Kidney (tissue), 14 donors: Measurements from ENCODE around the gene PAXX. TPM values are rescaled to one million over a fixed set of nuclear protein-coding genes. Genes with fewer than 3 reads are reported as not detected.

Experiments
- DNase-seq, 5 donors: peaks; one replicate each; pipeline ENCODE4 v3.0.0-alpha.2; 2013 to 2020
- FAIRE-seq: peaks from 2 replicates; lab custom pipeline; 2012; peaks lifted over from hg19 to GRCh38; lab: Jason Lieb, UNC
- H3K27ac ChIP-seq, 2 donors: one replicate each; pipeline ENCODE4 v1.7.0; 2013; ENCODE audit warnings: low read depth in 2 of 2, low read length in 2 of 2, inconsistent platforms in 1 of 2
- H3K27me3 ChIP-seq: one replicate; pipeline ENCODE4 v1.7.1; 2013; ENCODE audit warnings: low read length, inconsistent platforms; ENCODE audit not compliant: control insufficient read depth, insufficient read depth
- H3K36me3 ChIP-seq, 3 donors: one replicate each; pipeline versions ENCODE4 v1.7.0 to v1.7.1; 2013; ENCODE audit warnings: low read length in 3 of 3, control low read depth in 1 of 3, inconsistent platforms in 1 of 3; ENCODE audit not compliant: insufficient read depth in 3 of 3, control insufficient read depth in 2 of 3
- H3K4me1 ChIP-seq, 3 donors: one replicate each; pipeline versions ENCODE4 v1.7.0 to v1.7.1; 2013; ENCODE audit warnings: low read length in 3 of 3, inconsistent platforms in 1 of 3, low read depth in 1 of 3; ENCODE audit not compliant: control insufficient read depth in 2 of 3, insufficient read depth in 2 of 3
- H3K4me3 ChIP-seq, 3 donors: one replicate each; pipeline versions ENCODE4 v1.7.0 to v1.8.1; 2013; ENCODE audit warnings: low read length in 3 of 3, control low read depth in 1 of 3, inconsistent platforms in 1 of 3
- H3K9ac ChIP-seq, 3 donors: one replicate each; pipeline versions ENCODE4 v1.7.0 to v1.7.1; 2013; ENCODE audit warnings: low read length in 3 of 3, control low read depth in 1 of 3, inconsistent platforms in 1 of 3
- H3K9me3 ChIP-seq, 3 donors: one replicate each; pipeline versions ENCODE4 v1.7.0 to v1.7.1; 2013; ENCODE audit warnings: low read length in 3 of 3, control low read depth in 1 of 3, inconsistent platforms in 1 of 3; ENCODE audit not compliant: control insufficient read depth in 2 of 3, insufficient read depth in 1 of 3
- intact Hi-C: fragments of 100-400 bp; cut with DNase I; formaldehyde crosslinking; loops from one replicate; pipeline ENCODE4 v1.11.1; 2022
- polyA plus RNA-seq: library from polyadenylated mRNA; stranded (reverse); fragments of 350-450 nt; fragmentation: Illumina TruSeq; extraction: RNeasy Lipid Tissue Mini Kit (QIAGEN cat#74804); gene quantifications from one replicate; pipeline ENCODE4 v1.2.3, GENCODE V29; 2014; ENCODE audit warnings: low read depth, low replicate concordance; ENCODE audit not compliant: insufficient read depth
- total RNA-seq: library from RNA; stranded (reverse); fragmentation: NEBNext Ultra II Directional; extraction: Animal tissue kit (Norgen Biotek cat#: 25700); gene quantifications from one replicate; pipeline ENCODE4 v1.2.1, GENCODE V29; 2021
- TF ChIP-seq, protein P1 (sequence below): IDR thresholded peaks from 3 replicates; pipeline ENCODE4 v1.5.1; 2012; ENCODE audit warnings: mild to moderate bottlenecking, moderate library complexity, borderline replicate concordance; ENCODE audit not compliant: insufficient read depth; ENCODE audit errors: extremely low read depth
- donor health status: control.
- donor health status: control.
- donor health status: control.
- donor health status: control.
- donor health status: control.
- donor health status: DM: yes; HTN: yes; CAD: no.
- donor health status: Normal renal cell carcinoma (clear cell type).

The PAXX gene
- total and polyA plus RNA-seq, 2 donors from 2014 or later = 54.2 to 80.9 TPM

- intact Hi-C loops = no loop called here
- Histone ChIP-seq H3K36me3 (peaks cover 0 to 5% (median 0%) of the 10 kb centered on the region in 3 donors), H3K27ac (no peak overlapping the region), H3K27me3 (no peaks in the 10 kb centered on the region), H3K4me1 (peaks cover 0 to 20% (median 10%) of the 10 kb centered on the region in 3 donors), H3K4me3 (no peak overlapping the region), H3K9me3 (no peaks in the 10 kb centered on the region), H3K9ac (no peak overlapping the region)
- TF ChIP-seq, protein P1, sequence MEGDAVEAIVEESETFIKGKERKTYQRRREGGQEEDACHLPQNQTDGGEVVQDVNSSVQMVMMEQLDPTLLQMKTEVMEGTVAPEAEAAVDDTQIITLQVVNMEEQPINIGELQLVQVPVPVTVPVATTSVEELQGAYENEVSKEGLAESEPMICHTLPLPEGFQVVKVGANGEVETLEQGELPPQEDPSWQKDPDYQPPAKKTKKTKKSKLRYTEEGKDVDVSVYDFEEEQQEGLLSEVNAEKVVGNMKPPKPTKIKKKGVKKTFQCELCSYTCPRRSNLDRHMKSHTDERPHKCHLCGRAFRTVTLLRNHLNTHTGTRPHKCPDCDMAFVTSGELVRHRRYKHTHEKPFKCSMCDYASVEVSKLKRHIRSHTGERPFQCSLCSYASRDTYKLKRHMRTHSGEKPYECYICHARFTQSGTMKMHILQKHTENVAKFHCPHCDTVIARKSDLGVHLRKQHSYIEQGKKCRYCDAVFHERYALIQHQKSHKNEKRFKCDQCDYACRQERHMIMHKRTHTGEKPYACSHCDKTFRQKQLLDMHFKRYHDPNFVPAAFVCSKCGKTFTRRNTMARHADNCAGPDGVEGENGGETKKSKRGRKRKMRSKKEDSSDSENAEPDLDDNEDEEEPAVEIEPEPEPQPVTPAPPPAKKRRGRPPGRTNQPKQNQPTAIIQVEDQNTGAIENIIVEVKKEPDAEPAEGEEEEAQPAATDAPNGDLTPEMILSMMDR = no peak
- FAIRE-seq (no peak), DNase-seq (peak in 4 of 5 donors; percentile 32 to 73 (median 59))
Measured at GRCh38 chr9:136994888-136995230, 2.6 kb downstream of the PAXX start.

DNA sequence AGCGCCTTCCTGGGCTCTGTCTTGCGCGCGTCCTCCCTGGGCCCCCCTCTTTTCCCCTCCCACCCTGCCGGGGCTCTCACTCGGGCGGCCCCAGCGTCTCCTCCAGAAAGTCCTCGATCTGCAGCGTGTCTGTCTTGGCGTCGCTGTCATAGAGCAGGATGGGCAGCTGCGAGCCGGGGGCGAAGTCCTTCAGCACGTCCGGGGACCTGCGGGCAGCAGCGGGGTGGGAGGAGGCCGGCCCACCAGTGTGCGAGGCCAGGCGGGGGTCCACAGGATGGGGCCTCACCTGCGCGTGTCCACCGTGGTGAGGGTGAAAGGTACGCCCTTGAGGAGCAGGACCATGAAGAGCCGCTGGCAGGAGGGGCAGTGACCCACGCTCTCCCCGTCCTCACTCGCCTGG, 3.1 kb downstream of the PAXX start:
- no peak for DNase-seq
- H3K27me3 ChIP-seq = no peaks in the 10 kb centered on the region
- H3K4me1 ChIP-seq = peaks cover 0 to 20% (median 10%) of the 10 kb centered on the region in 3 donors
- no peak overlapping the region for H3K9ac ChIP-seq
- no peak for FAIRE-seq
- H3K27ac ChIP-seq = no peak overlapping the region
- H3K4me3 ChIP-seq = no peak overlapping the region
- no peaks in the 10 kb centered on the region for H3K9me3 ChIP-seq
- H3K36me3 ChIP-seq = peaks cover 0 to 5% (median 0%) of the 10 kb centered on the region in 3 donors
- TF ChIP-seq, protein P1 = no peak
- intact Hi-C loops = no loop called here

- intact Hi-C loops = no loop called here
- Histone ChIP-seq H3K27ac (no peak overlapping the region), H3K27me3 (no peaks in the 10 kb centered on the region), H3K9me3 (no peaks in the 10 kb centered on the region), H3K36me3 (peaks cover 0 to 5% (median 0%) of the 10 kb centered on the region in 3 donors), H3K4me1 (peaks cover 0 to 20% (median 10%) of the 10 kb centered on the region in 3 donors), H3K9ac (no peak overlapping the region), H3K4me3 (no peak overlapping the region)
- TF ChIP-seq, protein P1 = no peak
- no peak for FAIRE-seq
- no peak for DNase-seq
Measured at GRCh38 chr9:136995772-136996311, 3.6 kb downstream of the PAXX start.
